OCI-LY3 (cell line): ENCODE measurements around the gene POU6F2.

Experiments used
- CTCF ChIP-seq: fragments of 200-600, 300-600 bp; sonication (generic); IDR thresholded peaks from 2 replicates; pipeline ENCODE4 v1.5.1; 2014; ENCODE audit warnings: antibody characterized with exemption, low read length, low read depth
- EZH2phosphoT487 ChIP-seq: fragments of 200-600 bp; shearing (Covaris generic); IDR thresholded peaks from 2 replicates; pipeline ENCODE4 v1.6.1; 2018; ENCODE audit warnings: antibody characterized with exemption, mixed run types, low read depth

DNA sequence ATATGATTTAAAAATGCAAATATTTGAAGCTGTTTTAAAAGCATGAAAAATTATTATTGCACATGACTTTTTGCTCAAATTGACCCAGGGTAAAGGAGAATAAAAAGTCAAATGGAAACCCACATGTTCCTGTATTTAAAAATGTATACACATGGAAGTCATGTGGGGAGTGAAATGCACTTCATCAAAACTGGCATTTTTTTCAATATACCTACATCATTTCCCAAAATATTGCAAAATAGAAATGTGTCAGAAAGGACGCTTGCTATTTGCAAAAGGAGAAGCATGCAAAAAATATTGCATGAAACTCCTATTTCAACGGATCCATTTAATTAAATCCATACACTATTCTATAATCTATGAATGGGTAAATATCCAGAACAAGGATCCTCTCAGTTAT, 117.0 kb downstream of the POU6F2 start:
- TF ChIP-seq CTCF (no peak), EZH2phosphoT487 (no peak)
